Caki2 (cell line): ENCODE measurements around the gene PDZD7. TPM values are rescaled to one million over a fixed set of nuclear protein-coding genes. Genes with fewer than 3 reads are reported as not detected.

Experiments used
- DNase-seq: peaks from one replicate; pipeline ENCODE4 v3.0.0-alpha.2; 2015; ENCODE audit warnings: low read depth
- in situ Hi-C: cut with HindIII; loops from 2 replicates; pipeline ENCODE4 v1.10.0; 2016; ENCODE audit warnings: low sequenced_read_pairs, low pct_unique_long_range_greater_than_20kb, mixed read lengths
- total RNA-seq: library from RNA; depleted of rRNA; stranded (reverse); fragments of >200 nt; shearing (Covaris generic); gene quantifications from 2 replicates; pipeline ENCODE4 v1.2.3, GENCODE V29; 2014; ENCODE audit warnings: low replicate concordance

PDZD7 gene
- total RNA-seq, 1 experiment from 2014 or later = 0.51 TPM

GRCh38 chr10:101028446-101029337, 2.2 kb downstream of the PDZD7 start:
- DNase-seq = peak; percentile 59
- in situ Hi-C loops = no loop called here

GRCh38 chr10:101027106-101027720, 3.7 kb downstream of the PDZD7 start:
- no peak for DNase-seq
- in situ Hi-C loops = no loop called here

GRCh38 chr10:101022967-101023705, 7.8 kb downstream of the PDZD7 start:
- no peak for DNase-seq
- in situ Hi-C loops = no loop called here

- no peak for DNase-seq
- in situ Hi-C loops = no loop called here
Observed at GRCh38 chr10:101021692-101022251, 9.2 kb downstream of the PDZD7 start.

GRCh38 chr10:101021239-101021638, 9.7 kb downstream of the PDZD7 start:
- in situ Hi-C loops = no loop called here
- DNase-seq = no peak

GRCh38 chr10:101020427-101021075, 10.4 kb downstream of the PDZD7 start:
- in situ Hi-C loops = no loop called here
- no peak for DNase-seq

GRCh38 chr10:101019440-101019703, 11.6 kb downstream of the PDZD7 start:
- in situ Hi-C loops = no loop called here

GRCh38 chr10:101018600-101019439, 12.1 kb downstream of the PDZD7 start:
- DNase-seq = peak; percentile 46
- in situ Hi-C loops = no loop called here

More at GRCh38 chr10:101019440-101019703, 11.6 kb downstream of the PDZD7 start:
- no peak for DNase-seq

GRCh38 chr10:101018118-101018599, 12.8 kb downstream of the PDZD7 start:
- in situ Hi-C loops = no loop called here
- no peak for DNase-seq

GRCh38 chr10:101016814-101017213, 14.1 kb downstream of the PDZD7 start:
- in situ Hi-C loops = no loop called here
- DNase-seq = no peak

- DNase-seq = no peak
- in situ Hi-C loops = no loop called here
Observed at GRCh38 chr10:101015582-101015973, 15.4 kb downstream of the PDZD7 start.

GRCh38 chr10:101014966-101015581, 15.9 kb downstream of the PDZD7 start:
- DNase-seq = peak; percentile 81
- in situ Hi-C loops = no loop called here

- peak; percentile 66 for DNase-seq
- in situ Hi-C loops = no loop called here
Observed at GRCh38 chr10:101014230-101014884, 16.6 kb downstream of the PDZD7 start.

- no peak for DNase-seq
- in situ Hi-C loops = no loop called here
Observed at GRCh38 chr10:101013365-101013825, 17.5 kb downstream of the PDZD7 start.

- DNase-seq = peak; percentile 89
- in situ Hi-C loops = no loop called here
Observed at GRCh38 chr10:101012525-101013364, 18.2 kb downstream of the PDZD7 start.
